Stimulated activated CD8-positive, alpha-beta memory T cell treated with anti-CD3 and anti-CD28 coated beads, Interleukin-2, amount 100 ng/mL, for 48 hours (primary cell): ENCODE measurements around the gene ARFGEF2.
"Not testable (repeated sequence)": the region's sequence is repeated elsewhere in the genome, so short reads cannot be mapped to it uniquely, and the experiment has no call there.

Source experiments
- DNase-seq, 2 donors: peaks; one replicate each; pipeline ENCODE4 v3.0.0-alpha.2; 2020; ENCODE audit warnings: low read depth in 2 of 2

ARFGEF2 gene

DNA sequence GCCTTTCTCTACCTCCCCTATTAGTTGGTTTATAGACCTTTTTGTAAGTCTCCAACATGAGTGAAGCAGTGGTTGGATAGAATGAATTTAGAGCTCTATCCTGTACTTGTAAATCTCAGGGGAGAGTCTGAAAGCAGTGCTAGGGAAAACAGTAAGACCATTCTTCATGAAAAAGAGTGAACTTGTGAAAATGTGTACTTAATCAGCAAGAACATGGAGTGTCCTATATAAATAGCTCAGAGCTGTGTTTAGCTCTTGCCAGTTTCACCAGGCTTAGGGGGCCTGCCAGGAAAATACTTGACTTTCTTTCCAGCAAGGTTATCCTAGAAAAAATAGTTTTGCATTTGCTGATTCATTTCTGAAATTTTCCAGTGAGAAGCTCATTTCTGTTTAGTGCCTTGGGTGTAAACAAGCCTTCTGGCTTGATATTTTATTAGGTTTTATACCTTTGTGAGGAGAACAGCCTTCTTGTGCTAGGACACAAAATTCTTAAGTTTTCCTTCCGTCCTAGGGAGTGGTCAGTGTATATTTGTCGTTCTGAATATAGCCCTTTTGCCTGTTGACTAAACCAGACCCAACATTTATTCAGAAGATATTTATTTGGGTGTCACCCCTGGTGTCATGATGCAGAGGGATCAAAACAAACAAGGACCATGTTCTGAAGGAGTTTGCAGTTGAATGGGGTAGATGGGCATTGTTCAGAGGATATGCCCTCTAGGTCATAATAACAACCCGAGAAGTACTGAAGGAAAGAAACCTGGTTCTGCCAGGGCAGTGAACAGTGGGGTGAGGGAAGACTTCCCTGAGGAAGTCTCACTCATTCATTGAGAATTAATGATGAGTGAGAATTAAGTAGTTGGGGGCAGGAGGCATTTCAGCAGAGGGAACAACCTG is 7.6 kb downstream of the ARFGEF2 start:
- no peak for DNase-seq

DNA sequence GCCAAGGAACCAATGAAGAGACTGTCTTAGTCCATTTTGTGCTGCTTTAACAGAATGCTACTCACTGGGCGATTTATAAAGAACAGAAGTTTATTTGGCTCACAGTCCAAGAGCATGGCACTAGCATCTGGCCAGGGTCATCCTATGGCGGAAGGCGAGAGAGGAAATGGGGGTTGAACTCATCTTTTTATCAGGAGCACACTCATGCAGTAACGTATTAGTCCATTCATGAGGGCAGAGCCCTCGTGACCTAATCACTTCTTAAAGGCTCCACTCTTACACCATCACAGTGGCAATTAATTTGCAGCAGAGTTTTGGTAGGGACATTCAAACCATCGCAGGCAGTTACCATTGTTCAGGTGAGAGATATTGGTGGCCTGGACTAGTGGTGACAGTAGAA is 8.5 kb downstream of the ARFGEF2 start:
- DNase-seq, result no peak

DNA sequence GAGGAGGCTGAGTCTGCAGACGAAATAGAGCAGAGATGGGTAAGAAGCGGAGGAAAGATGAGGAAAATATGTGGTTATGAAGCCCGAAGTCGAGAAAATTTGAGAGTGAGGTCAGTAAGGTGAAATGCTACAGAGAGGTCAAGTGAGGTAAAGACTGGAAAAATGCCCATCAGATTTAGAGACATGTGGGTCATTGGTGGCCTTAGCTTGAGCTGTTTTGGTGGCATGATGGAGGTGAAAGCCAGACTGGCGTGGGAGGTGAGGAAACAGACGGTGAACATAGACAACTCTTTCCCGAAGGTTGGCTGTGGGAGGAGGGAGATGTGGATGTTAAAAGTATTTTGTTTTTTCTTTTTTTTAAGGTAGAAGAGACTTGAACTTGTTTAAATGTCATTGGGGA is 9.4 kb downstream of the ARFGEF2 start:
- no peak for DNase-seq

DNA sequence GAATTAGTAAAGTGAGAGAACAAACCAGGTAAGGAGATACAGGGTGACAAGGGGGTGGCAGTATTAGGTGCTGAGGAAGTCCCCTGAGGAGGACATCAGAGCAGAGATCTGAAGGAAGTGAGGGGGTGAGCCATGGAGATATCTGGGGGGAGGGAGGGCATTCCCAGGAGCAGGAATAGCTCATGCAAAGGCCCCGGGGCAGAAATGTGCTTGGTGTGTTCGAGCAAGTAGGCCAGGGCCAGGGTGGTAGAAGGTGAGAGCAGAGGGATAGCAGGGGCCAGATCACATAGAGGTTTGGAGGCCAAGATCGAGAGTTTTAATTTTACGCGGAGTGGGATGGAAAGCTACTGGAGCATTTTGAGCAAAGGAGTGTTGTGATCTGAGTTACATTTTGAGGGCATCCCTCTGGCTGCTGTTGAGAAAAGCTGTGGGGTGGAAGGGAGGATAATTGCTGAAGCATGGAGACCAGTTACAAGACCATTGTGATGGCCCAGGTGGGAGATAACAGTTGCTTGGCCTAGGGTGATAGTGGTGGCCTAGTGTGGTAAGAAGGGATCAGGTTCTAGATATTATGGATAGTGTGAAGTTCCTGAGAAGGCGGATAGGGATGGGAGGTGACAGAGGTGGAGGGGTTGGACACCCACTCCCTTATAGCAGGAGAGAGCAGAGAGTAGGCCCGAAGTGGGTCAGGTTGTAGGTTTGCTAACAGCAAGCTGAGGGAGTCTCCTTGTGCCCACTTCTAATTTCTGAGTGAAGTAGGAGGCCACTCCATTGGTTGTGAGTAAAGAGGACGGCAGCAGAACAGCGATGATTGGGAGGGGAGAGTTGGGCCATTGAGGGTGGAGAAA is 10.2 kb downstream of the ARFGEF2 start:
- no peak for DNase-seq

DNA sequence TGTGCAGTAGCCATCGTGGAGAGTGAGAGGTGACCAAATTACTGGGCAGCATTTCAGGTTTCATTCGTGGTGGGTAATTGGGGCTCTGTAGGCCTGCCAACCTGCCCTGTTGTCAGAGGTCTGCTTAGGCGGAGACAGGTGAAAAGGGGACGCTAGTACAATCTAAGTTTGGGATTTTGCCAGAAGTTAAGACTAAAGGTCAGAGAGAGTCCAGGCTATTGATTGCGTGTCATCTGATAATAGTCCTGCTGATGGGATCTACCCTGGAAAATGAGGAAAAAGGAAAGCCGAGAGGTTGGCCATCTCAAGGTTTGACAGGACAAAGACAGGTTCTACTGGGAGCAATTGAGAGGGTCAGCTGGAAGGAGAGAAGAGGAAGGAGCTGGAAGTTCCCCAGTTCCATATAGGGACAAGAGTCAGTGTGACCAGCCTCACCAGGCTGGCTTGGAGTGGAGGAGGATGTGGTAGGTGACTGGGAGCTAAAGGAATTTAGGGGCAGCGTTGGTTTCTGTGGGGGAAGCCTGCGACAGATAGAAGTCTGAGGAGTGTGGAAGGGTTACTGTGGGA is 10.9 kb downstream of the ARFGEF2 start:
- DNase-seq, result no peak

DNA sequence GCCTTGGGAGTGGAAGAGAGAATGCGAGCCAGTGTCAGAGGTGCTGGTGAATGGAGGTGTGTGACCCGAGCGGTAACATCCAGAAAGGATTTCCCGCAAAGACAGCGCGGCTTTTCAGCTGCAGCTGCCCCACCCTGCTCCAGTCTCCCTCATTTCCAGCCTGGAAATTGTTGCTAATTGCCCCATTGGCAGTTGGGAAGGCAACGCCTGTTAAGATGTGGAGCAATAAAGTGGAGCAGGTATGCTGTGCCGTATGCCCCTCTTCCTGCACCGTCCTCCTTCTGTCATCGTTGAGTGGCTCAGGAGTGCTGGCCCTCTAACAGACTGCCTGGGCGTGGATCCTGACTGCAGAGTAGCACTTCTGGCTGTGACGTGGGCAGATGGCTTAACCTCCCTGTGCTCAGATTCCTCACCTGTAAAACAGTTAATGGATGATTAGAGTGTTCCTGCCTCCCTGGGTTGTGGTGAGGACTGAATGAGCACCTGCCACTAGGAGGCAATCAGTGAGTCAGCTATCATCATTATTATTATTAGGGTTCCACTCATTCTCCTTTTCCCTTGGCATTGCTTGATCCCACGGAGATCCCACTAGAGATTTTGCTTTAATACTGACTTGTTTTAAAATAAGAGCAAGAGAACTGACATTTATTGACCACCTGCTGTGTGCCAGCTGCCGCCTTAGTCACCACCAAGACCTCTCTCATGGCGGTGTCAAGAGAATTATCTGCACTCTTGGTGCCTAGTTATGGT is 11.7 kb downstream of the ARFGEF2 start:
- DNase-seq, result no peak

DNA sequence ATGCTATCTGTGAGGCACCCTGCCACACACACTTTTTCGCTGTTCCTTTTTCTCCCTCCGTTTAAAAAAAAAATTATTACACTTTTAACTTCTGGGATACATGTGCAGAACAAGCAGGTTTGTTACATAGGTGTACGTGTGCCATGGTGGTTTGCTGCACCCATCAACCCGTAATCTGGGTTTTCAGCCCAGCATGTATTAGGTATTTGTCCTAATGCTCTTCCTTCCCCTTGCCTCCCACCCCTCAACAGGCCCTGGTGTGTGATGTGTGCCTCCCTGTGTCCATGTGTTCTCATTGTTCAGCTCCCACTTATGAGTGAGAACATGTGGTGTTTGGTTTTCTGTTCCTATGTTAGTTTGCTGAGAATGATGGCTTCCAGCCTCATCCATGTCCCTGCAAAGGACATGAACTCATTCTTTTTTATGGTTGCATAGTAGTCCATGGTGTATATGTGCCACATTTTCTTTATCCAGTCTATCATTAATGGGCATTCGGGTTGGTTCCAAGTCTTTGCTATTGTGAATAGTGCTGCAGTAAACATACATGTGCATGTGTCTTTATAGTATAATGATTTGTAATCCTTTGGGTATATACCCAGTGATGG is 12.9 kb downstream of the ARFGEF2 start:
- not testable (repeated sequence) for DNase-seq

DNA sequence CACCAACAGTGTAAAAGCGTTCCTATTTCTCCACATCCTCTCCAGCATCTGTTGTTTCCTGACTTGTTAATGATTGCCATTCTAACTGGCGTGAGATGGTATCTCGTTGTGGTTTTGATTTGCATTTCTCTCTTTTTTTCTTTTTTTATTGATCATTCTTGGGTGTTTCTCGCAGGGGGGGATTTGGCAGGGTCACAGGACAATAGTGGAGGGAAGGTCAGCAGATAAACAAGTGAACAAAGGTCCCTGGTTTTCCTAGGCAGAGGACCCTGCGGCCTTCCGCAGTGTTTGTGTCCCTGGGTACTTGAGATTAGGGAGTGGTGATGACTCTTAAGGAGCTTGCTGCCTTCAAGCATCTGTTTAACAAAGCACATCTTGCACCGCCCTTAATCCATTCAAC is 13.5 kb downstream of the ARFGEF2 start:
- DNase-seq, result not testable (repeated sequence)

DNA sequence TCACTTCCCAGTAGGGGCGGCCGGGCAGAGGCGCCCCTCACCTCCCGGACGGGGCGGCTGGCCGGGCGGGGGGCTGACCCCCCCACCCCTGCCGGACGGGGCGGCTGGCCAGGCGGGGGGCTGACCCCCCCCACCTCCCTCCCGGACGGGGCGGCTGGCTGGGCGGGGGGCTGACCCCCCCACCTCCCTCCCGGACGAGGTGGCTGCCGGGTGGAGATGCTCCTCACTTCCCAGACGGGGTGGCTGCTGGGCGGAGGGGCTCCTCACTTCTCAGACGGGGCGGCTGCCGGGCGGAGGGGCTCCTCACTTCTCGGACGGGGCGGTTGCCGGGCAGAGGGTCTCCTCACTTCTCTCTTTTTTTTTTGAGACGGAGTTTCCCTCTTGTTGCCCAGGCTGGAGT is 14.7 kb downstream of the ARFGEF2 start:
- DNase-seq, result not testable (repeated sequence)

DNA sequence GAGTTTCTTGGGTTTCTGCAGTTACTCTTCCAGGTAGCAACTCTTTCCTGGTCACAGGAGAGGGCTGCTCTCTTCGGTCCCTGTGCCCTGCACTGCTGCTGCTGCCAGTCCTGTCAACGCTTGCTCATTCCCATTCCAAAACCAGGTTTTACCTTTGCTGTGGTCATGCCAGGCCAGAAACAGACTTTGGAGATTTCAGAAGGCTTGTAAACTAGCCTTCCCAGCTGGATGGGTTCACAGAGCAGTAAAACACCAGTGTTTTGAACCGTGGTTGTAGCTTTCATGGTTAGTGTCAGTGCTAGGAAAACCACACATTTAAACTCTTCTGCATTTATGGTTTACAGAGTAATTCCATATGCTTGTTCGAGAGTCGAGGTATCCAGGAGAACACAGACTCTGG is 16.2 kb downstream of the ARFGEF2 start:
- DNase-seq, result no peak

DNA sequence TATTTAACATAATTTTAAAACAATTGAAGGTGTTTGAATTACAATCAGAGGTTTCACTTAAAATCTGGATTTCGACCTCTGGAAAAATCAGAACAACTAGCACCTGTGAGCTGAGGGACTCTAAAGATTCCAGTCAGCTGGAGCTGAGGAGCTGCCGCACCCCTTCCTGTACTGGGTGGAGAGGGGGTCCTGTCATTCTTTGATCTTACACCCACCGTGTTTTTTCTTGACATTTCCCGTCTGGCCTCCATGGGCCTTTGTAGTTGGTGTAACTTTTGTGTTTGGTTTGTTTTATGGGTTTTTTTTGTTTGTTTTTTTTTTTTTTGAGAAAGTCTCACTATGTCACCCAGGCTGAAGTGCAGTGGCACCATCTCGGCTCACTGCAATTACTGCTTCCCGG is 17.2 kb downstream of the ARFGEF2 start:
- no peak for DNase-seq

DNA sequence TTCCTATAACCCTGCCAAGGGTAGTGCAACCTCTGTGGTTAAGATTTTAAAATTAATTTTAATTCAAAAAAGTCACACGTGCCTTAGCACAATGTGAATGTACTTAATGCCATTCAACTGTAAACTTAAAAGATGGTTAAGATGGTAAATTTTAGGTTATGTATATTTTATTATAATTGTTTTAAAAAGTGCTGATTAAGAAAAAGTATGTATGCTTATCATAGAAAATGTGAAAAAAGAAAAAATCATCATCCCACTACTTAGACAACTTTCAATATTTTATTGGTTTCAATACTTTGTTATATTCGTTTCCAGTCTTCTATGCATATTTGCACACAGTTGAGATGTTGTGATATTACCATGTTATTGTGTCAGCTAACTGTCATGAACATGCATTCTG is 18.7 kb downstream of the ARFGEF2 start:
- no peak for DNase-seq

DNA sequence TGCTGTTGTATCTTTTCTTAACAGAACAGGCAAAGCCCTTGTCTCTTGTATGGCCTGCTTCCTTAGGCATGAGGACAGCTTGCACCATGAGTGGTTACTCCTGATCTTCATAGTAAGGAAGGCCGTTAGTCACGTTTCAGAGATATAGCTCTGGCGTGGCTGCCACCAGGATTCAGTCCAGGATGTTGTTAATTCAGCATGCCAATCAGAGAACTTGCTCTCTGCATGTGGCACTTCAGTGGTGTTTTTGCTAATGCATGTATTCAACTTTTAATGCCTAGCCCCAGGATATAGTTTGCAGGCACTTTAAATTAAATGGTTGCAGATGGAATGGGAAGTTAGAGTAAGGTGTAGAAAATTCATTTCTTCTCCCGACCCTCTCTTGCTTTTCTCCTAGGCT is 20.0 kb downstream of the ARFGEF2 start:
- DNase-seq, result no peak

DNA sequence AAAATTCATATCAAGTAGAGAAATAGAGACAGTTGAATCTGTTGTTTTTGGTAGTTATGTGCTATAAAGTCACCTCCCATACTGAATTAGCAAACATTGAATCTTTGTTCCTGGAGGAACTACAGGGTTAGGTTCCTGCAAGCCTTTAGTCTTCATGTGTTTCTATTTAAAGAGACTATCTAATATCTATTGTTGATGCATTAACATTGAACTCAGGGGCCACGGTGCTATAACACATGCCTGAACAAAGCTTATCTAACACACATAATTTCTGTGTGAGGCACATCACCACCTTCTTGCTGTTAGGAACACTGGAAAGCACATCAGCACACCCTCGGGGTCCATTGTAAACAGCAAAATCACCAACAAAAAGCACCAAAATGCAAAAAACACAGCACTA is 21.2 kb downstream of the ARFGEF2 start:
- no peak for DNase-seq

DNA sequence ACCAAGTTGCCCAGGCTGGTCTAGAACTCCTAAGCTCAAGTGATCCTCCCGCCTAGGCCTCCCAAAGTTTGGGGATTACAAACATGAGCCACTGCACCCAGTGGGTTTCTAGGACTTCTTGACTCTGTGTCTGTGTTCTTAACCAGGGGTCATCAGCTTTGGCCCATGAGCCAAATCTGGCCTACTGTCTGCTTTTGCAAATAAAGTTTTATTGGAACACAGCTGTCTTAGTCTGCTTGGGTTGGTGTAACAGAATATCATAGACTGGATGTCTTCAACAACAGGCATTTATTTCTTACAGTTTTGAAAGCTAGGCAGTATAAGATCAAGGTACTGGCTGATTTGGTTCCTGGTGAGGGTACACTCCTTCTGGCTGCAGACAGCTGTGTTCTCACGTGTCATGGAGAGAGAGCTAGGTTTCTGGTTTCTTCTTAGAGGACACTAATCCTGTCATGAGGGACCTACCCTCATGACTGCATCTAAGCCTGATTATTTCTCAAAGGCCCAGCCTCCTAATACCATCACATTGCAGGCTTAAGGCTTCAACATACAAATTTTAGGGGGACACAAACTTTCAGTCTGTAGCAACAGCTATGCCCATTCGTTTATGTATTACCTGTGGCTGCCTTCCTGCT is 23.3 kb downstream of the ARFGEF2 start:
- no peak for DNase-seq

DNA sequence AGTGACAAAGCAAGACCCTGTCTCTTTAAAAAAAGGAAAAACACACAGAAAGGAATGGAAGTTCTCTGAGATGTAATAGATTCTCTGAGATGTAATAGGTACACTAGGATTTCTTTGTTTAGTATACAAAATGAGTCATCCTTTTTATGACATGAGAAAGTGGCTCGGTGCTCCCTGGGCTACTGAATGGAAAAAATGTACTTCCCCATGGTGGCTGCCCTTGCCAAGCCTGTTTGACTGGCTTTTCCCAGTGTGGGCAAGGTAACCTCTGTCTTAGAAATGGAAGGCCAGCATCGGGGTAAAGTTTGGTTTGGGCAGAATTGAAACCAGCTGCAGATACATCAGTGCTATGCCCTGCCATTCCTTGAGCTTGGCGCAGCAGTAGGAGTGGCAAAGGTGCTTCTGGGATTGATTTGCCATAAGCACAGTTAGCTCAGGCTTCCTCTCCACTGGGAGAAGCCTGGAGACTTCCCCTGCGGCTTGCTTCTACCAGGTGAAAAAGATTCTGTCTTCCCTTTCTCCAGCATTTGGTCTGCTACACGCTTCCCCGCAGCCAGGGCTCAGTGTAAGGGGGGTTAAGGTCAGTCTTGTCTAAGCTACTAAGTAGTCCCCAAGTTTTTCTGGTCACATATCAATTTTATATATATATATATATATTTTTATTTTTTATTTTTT is 24.5 kb downstream of the ARFGEF2 start:
- DNase-seq, result no peak

DNA sequence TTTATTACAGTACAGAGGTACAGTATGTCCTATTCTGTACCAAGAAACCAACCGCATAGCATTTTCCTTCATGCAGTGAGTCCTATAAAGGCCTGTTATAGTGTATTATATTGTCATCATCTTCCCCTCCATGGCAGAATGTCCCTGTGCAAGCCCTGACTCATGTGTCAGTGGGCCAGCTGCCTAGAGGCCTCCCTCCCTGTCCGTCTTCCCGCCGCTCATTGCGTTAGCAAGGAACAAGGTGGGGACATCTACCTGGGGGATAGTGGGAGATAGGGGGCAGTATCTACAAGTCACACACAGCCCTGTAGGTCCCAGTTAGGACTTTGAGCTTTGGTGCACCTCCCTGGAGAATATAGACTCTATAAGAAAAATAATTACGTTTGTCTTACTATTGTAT is 27.1 kb downstream of the ARFGEF2 start:
- no peak for DNase-seq

DNA sequence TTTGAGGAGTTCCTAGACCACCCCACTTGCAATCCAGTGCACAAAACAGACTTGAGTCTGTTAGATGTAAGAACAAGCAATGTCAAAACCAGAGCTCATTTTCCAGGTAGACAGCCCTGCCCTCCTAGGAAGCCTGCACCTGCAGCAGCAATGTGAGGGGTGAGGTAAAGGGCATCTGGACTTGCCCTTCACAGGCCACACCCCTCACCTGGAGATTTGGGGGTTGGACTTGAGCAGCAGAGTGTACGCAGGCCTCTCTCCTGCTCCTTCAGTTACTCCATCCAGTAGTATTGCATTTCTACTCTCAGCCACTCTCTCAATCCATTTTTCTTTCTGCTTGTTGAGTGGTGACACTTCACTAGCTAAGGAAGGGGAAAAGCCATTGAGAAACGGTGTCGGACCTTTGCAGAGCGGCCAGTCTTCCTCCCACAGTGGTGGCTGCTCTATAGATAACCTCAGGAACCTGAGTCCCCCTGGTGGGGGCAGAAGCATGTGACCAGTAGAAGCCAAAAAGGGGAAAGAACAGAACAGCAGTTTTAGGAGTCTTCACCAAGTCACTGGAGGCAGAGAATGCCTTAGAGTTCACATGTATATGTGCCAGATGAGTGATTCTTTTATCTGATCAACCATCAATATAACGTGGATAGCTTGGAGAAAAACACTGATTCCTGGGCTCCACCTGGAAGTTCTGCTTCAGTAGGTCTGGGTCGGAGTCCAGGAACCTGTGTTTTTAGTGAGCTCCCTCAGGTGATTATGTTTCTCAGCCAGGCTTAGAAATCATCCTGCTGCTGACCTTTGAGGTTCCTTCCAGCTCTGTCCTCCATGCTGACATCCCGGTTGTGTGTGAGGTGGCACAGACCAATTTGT is 28.0 kb downstream of the ARFGEF2 start:
- DNase-seq, result no peak

DNA sequence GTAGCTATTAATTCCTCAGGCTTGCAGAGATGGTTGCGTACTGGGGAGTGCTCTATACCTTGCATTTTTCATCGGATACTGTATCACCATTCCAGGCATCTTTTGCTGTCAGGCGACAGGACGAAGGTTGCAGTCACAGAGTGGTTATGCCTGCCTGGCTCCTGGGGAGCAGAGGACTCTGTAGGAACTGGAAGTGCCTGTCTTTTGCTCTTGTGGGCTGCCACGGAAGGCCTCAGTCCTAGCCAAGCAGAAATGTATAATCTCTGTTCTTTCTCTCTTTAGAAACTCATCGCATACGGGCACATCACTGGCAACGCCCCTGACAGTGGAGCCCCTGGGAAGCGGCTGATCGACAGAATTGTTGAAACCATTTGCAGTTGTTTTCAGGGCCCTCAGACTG is 29.5 kb downstream of the ARFGEF2 start:
- DNase-seq, result no peak
